HepG2 (cell line): Measurements from ENCODE around the gene STAC.

Experiments used
- FOXK2 ChIP-seq: fragments of 450-650 bp; IDR thresholded peaks from 2 replicates; pipeline ENCODE4 v1.6.1; 2016
- MXD4 ChIP-seq: IDR thresholded peaks from 2 replicates; pipeline ENCODE4 v1.6.1; 2016; ENCODE audit warnings: mild to moderate bottlenecking, missing biosample characterization, missing genetic modification reagents
- TF ChIP-seq, protein P1 (sequence below): sonication (generic); formaldehyde crosslinking; IDR thresholded peaks from 2 replicates; pipeline ENCODE4 v1.4.0; 2020; ENCODE audit warnings: mild to moderate bottlenecking, missing genetic modification reagents

DNA sequence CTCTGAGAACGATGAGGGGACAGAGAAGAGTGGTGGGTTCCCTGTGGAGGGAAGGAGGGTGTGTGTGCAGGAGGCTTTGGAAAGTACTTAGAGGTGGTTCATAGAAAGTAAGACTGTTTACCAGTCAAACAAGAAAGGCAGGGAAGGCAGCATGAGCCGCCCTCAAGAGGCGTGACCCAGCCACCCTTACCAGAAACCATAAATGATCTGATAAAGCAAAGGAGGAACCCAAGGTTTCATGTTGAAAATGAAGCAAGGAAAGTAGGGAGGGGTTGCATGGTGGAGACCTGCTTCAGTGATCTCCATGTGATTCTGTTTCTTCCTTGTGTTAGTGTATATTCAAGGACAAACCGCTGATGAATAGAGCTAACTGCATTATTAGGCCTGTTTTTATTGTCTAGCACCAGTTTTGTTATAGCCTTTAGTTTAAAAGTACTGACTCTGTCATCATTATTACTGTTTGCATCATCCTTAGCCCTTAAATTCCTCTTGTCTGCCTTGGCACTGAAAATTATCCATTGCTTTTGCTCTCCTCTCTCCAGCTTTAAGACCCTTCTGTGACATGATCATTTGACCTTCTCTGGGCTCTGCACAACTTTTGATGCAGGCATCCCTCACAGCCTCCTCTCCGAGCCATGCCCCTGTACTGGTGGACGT, 96.1 kb downstream of the STAC start:
- TF ChIP-seq FOXK2, result no peak
- TF ChIP-seq, protein P1, sequence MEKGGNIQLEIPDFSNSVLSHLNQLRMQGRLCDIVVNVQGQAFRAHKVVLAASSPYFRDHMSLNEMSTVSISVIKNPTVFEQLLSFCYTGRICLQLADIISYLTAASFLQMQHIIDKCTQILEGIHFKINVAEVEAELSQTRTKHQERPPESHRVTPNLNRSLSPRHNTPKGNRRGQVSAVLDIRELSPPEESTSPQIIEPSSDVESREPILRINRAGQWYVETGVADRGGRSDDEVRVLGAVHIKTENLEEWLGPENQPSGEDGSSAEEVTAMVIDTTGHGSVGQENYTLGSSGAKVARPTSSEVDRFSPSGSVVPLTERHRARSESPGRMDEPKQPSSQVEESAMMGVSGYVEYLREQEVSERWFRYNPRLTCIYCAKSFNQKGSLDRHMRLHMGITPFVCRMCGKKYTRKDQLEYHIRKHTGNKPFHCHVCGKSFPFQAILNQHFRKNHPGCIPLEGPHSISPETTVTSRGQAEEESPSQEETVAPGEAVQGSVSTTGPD (CRISPR knock-in tag), result no peak
- TF ChIP-seq MXD4 (CRISPR knock-in tag), result no peak
